B cell (primary cell): ENCODE results near the gene SCPEP1. TPM values are rescaled to one million over a fixed set of nuclear protein-coding genes. Genes with fewer than 3 reads are reported as not detected.

ENCODE experiments used
- ATAC-seq: fragments of 200-7000 bp; cut with Tn5 transposase; one replicate; pipeline ENCODE4 v1.10.0; 2021; ENCODE audit warnings: low read depth, mild to moderate bottlenecking, moderate number of reproducible peaks, moderate library complexity
- CTCF ChIA-PET: fragments of 350-600 bp; sonication (Branson Sonifier 250); formaldehyde crosslinking; loops from one replicate; lab custom pipeline; 2021; ENCODE audit warnings: antibody characterized with exemption, inconsistent platforms; lab: Charles Lee
- POLR2A ChIA-PET: fragments of 350-600 bp; sonication (Branson Sonifier 250); formaldehyde crosslinking; loops from one replicate; lab custom pipeline; 2021; ENCODE audit warnings: antibody characterized with exemption; lab: Charles Lee
- DNase-seq: peaks from one replicate; pipeline ENCODE4 v3.0.0; 2013
- H2AFZ ChIP-seq: 2 replicates; pipeline ENCODE4 v1.6.1; 2012; ENCODE audit warnings: mild to moderate bottlenecking, low read depth, low read length; ENCODE audit not compliant: insufficient read depth, poor library complexity, severe bottlenecking
- H3K27ac ChIP-seq, 2 donors: 1 replicate in 1 of 2; 2 replicates in 1 of 2; pipeline ENCODE4 v1.5.1; 2012 to 2013; ENCODE audit warnings: low read length in 2 of 2, mild to moderate bottlenecking in 2 of 2, moderate library complexity in 1 of 2
- H3K27me3 ChIP-seq, 4 experiments: fragments of 200-600 bp in 1 of 4; sonication (generic) in 1 of 4; replicated peaks in 1 of 4; 1 replicate in 2 of 4; 2 replicates in 2 of 4; pipeline versions ENCODE4 v1.6.1 to v1.7.0; 2013 to 2016; ENCODE audit warnings: low read length in 3 of 4, mild to moderate bottlenecking in 2 of 4, mixed read lengths in 1 of 4, moderate library complexity in 1 of 4; ENCODE audit not compliant: insufficient read depth in 4 of 4, control insufficient read depth in 3 of 4; ENCODE audit errors: control extremely low read depth in 1 of 4
- H3K36me3 ChIP-seq, 2 experiments: replicated peaks in 1 of 2; 1 replicate in 1 of 2; 2 replicates in 1 of 2; pipeline versions ENCODE4 v1.6.1 to v1.7.1; 2013; ENCODE audit warnings: low read length in 1 of 2; ENCODE audit not compliant: insufficient read depth in 2 of 2, control insufficient read depth in 1 of 2; ENCODE audit errors: control extremely low read depth in 1 of 2, extremely low read depth in 1 of 2
- H3K4me1 ChIP-seq, 2 donors: fragments of 200-600 bp in 1 of 2; sonication (generic) in 1 of 2; 1 replicate in 1 of 2; 2 replicates in 1 of 2; pipeline versions ENCODE4 v1.5.1 to v1.6.1; 2013 to 2017; ENCODE audit warnings: low read length in 2 of 2; ENCODE audit not compliant: control insufficient read depth in 2 of 2, insufficient read depth in 2 of 2
- H3K4me2 ChIP-seq: replicated peaks from 2 replicates; pipeline ENCODE3; 2012; ENCODE audit warnings: mild to moderate bottlenecking, low read depth, low read length; ENCODE audit not compliant: poor library complexity, severe bottlenecking
- H3K4me3 ChIP-seq, 5 experiments: fragments of 200-600 bp in 1 of 5; sonication (generic) in 1 of 5; 1 replicate in 3 of 5; 2 replicates in 2 of 5; pipeline versions ENCODE4 v1.5.1 to v1.7.0; 2011 to 2016; ENCODE audit warnings: low read length in 4 of 5, mild to moderate bottlenecking in 4 of 5, low read depth in 2 of 5, control low read depth in 1 of 5, moderate library complexity in 1 of 5; ENCODE audit not compliant: insufficient read depth in 1 of 5; ENCODE audit errors: control extremely low read depth in 1 of 5, extremely low read depth in 1 of 5
- H3K79me2 ChIP-seq: fragments of 200-600 bp; sonication (generic); one replicate; pipeline ENCODE4 v1.6.0; 2016; ENCODE audit warnings: low read length; ENCODE audit not compliant: control insufficient read depth, insufficient read depth
- H3K9ac ChIP-seq: fragments of 200-600 bp; sonication (generic); 2 replicates; pipeline ENCODE4 v1.6.1; 2017; ENCODE audit warnings: mild to moderate bottlenecking, low read length, moderate library complexity
- H3K9me3 ChIP-seq, 3 donors: one replicate each; pipeline versions ENCODE4 v1.6.1 to v1.7.1; 2013; ENCODE audit warnings: low read length in 2 of 3; ENCODE audit not compliant: control insufficient read depth in 2 of 3, insufficient read depth in 1 of 3; ENCODE audit errors: control extremely low read depth in 1 of 3
- H4K20me1 ChIP-seq: 2 replicates; pipeline ENCODE4 v1.6.0; 2012; ENCODE audit warnings: mild to moderate bottlenecking, low read length; ENCODE audit not compliant: insufficient read depth, control insufficient read depth, poor library complexity, severe bottlenecking
- H3K27ac Mint-ChIP-seq: one replicate; pipeline ENCODE4 v1.8.0; 2021; ENCODE audit warnings: mixed read lengths
- H3K27me3 Mint-ChIP-seq: one replicate; pipeline ENCODE4 v1.8.0; 2021; ENCODE audit warnings: mixed read lengths
- H3K4me1 Mint-ChIP-seq: one replicate; pipeline ENCODE4 v1.8.0; 2021; ENCODE audit warnings: mixed read lengths
- H3K4me3 Mint-ChIP-seq: one replicate; pipeline ENCODE4 v1.8.0; 2021; ENCODE audit warnings: mixed read lengths
- H3K9me3 Mint-ChIP-seq: one replicate; pipeline ENCODE4 v1.8.0; 2022; ENCODE audit warnings: mixed read lengths; ENCODE audit not compliant: insufficient read depth
- EZH2 ChIP-seq: IDR thresholded peaks from 2 replicates; pipeline ENCODE4 v1.6.1; 2012; ENCODE audit warnings: borderline replicate concordance, low read depth, mild to moderate bottlenecking, moderate library complexity, low read length; ENCODE audit not compliant: insufficient read depth, poor library complexity, severe bottlenecking
- WGBS: methylation state at CpG from one replicate; pipeline ENCODE4 v1.1.5; 2013; ENCODE audit warnings: missing lambda C conversion rate; ENCODE audit not compliant: insufficient coverage; 5-methylcytosine and 5-hydroxymethylcytosine counted together
- intact Hi-C: fragments of 100-400 bp; cut with micrococcal nuclease; formaldehyde crosslinking; loops from one replicate; pipeline ENCODE4 v1.10.0; 2022
- polyA plus RNA-seq: library from polyadenylated mRNA; depleted of rRNA; stranded (reverse); fragments of >200 nt; gene quantifications from 2 replicates; pipeline ENCODE4 v1.2.3, GENCODE V29; 2012
- total RNA-seq, 2 donors: library from RNA; stranded (reverse); fragments of 120-200 nt in 1 of 2; gene quantifications; 1 replicate in 1 of 2; 2 replicates in 1 of 2; pipeline versions ENCODE4 v1.2.3 to v1.2.4, GENCODE V29; 2013 to 2022
- TF ChIP-seq, protein P1 (sequence below): fragments of 200-600 bp; IDR thresholded peaks from one replicate; pipeline ENCODE4 v1.8.0; 2022; ENCODE audit warnings: antibody characterized with exemption, mild to moderate bottlenecking

Gene SCPEP1
- total and polyA plus RNA-seq, 2 donors (not counting 1 experiment from before 2014, with no cell fraction given) = 66.6 to 121 TPM

DNA sequence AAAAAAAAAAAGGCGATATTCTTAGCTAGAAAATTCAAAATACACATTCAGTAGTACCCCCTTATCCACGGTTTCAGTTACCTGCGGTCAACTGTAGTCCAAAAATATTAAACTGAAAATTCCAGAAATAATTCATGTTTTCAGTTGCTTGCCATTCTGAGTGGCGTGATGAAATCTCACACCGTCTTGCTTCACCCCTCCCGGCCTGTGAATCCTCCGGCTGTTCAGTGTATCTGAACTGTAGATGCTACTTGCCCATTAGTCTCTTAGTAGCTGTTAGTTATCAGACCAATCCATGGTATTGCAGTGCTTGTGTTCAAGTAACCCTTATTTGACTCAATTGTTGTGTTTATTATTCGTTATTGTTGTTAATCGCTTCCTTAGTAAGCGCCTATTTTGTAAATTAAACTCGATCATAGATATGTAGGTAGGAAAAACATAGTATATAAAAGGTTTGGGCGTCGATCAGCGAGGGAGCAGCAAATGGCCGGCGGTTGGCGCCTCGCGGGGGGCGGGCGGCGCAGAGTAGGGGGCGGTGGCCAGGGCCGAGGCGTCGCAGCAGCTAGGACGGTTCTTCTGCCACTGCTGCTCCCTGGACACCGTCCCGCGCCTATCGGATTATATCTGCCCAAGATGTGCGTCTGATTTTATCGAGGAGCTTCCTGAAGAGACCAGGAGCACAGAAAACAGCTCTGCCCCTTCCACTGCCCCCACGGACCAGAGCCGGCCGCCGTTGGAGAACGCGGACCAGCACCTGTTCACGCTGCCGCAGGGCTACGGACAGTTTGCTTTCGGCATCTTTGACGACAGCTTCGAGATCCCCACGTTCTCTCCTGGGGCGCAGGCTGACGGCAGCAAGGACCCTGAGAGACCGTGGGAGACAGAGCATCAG, 67.3 kb downstream of the SCPEP1 start:
- WGBS = 28% methylated on average over 44 of the region's 49 CpGs
- peak overlapping the region in 4 of 5 experiments; percentile 46 to 69 (median 52) for H3K4me3 ChIP-seq
- H3K9me3 ChIP-seq = peaks cover 0 to 8% (median 1%) of the 10 kb centered on the region in 3 donors
- Mint-ChIP-seq H3K9me3 (no peaks in the 10 kb centered on the region), H3K4me1 (peaks cover 18% of the 10 kb centered on the region), H3K4me3 (peak overlapping the region; percentile 85), H3K27me3 (peaks cover 35% of the 10 kb centered on the region), H3K27ac (no peak overlapping the region)
- POLR2A ChIA-PET = interaction anchor here (0.7 kb wide), 1 partner anchor 39 kb away, joined by 3 read pairs; no protein-coding TSS in a partner anchor
- no peaks in the 10 kb centered on the region for H4K20me1 ChIP-seq
- ATAC-seq (no peak), DNase-seq (peak; percentile 17)
- intact Hi-C loops = no loop called here
- peaks cover 0 to 32% (median 20%) of the 10 kb centered on the region in 4 experiments for H3K27me3 ChIP-seq
- TF ChIP-seq, protein P1, sequence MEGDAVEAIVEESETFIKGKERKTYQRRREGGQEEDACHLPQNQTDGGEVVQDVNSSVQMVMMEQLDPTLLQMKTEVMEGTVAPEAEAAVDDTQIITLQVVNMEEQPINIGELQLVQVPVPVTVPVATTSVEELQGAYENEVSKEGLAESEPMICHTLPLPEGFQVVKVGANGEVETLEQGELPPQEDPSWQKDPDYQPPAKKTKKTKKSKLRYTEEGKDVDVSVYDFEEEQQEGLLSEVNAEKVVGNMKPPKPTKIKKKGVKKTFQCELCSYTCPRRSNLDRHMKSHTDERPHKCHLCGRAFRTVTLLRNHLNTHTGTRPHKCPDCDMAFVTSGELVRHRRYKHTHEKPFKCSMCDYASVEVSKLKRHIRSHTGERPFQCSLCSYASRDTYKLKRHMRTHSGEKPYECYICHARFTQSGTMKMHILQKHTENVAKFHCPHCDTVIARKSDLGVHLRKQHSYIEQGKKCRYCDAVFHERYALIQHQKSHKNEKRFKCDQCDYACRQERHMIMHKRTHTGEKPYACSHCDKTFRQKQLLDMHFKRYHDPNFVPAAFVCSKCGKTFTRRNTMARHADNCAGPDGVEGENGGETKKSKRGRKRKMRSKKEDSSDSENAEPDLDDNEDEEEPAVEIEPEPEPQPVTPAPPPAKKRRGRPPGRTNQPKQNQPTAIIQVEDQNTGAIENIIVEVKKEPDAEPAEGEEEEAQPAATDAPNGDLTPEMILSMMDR = no peak
- TF ChIP-seq EZH2 = no peak
- H2AFZ ChIP-seq = peak overlapping the region; percentile 85
- H3K79me2 ChIP-seq = no peaks in the 10 kb centered on the region
- H3K27ac ChIP-seq = no peak overlapping the region
- H3K36me3 ChIP-seq = no peaks in the 10 kb centered on the region
- H3K9ac ChIP-seq = peak overlapping the region; percentile 67
- CTCF ChIA-PET = interaction anchor here (0.7 to 1.1 kb wide), 4 partner anchors 9 to 41 kb away, joined by 3 to 4 read pairs (median 4); no protein-coding TSS in a partner anchor
- H3K4me1 ChIP-seq = peaks cover 24 to 26% of the 10 kb centered on the region in 2 donors
- H3K4me2 ChIP-seq = peak overlapping the region; percentile 94
